Stimulated activated CD4-positive, alpha-beta T cell treated with anti-CD3 and anti-CD28 coated beads, Interleukin-15, amount 100 ng/mL, for 1 hour (primary cell): ENCODE results near the gene C1QC.

Experiments
- DNase-seq, 2 donors: peaks; one replicate each; pipeline ENCODE4 v3.0.0-alpha.2; 2020; ENCODE audit warnings: low read depth in 1 of 2, low spot score in 1 of 2

The C1QC gene

DNA sequence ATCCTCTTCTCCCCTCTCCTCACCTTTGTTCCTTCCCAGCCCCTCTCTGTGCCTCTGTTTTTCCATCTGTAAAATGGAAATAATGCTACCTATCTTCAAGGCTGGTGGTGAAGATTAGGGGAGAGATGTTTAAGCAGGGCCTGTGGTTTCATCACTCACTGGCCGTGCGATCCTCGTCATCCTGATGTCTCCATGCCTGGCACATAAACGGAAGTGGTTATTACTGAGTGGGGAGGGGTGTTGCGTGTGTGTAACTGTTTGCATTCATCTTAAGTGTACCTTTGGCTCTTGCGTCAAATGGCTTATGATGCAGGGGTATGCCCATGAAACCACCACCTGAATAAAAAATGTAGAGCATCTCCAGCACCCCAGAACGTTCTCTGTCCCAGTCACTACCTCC, 24.2 kb upstream of the C1QC start:
- DNase-seq: no peak

DNA sequence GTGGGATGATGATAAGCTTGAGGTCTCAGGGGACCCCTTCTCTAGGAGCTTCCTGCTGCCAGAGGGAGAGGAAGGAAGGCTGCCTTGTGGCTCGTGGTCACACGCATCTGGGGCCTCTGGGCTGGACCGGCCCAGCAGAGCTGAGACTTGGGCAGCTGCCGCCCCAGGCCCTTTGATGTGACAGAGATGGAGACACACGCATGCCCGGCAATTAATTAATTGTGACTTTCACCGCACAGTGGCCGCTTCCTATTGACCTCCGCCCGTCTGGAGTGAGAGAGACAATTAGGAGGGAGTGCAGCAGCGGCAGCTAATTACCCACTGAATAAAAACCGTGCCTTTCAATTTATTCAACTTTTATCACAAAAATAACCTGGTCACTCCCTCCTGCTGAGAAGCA, 23.6 kb upstream of the C1QC start:
- DNase-seq: no peak

DNA sequence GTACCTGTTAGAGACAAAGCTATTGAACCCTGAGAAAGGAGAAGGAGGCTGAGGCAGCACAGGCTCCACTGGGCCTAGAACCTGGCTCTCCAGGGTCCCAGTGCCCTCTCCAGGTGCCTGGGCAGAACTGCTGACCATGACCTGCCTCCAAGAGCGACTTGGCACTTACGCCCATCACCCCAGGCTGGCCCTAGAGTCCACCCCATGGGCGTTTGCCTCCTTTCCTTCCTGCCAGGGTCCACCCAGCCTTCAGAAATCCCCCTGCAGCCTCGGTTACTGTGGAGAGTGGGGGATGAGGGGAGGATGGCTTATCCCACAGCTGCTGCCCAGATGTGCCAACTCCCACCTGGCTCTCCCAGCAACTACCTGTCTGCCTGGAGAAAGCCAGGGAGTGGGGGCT, 21.7 kb upstream of the C1QC start:
- DNase-seq: no peak

DNA sequence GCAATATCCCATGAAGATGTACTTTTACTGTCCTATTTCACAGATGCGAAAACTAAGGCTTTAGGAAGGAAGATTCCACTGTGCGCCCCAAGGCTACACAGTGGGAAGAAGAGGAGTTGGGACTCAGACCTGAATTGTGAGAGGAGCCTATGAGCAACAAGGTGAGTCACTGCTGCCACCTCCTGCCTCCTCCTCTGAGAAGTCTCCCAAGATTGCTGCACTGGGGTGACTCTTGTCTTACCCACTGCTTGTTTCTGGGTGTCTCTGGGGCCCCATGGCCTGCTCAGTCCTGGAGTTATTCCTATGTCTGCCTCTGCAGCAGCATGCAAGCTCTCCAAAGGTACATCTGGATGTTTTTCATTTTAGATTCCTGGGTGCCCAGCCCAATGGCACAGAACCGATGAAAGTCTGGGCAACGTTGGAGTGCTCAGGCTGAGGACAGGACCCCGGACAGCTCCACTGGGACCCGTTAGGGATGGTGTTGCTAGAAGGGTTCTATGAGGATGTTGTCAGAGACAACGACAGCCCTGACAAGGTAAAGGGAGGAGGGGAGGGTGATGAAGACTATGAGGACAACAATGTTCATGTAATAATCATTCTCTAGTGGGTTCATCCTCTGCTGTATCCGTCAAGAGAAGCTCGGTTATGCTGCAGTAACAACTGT, 18.0 kb upstream of the C1QC start:
- DNase-seq: no peak

DNA sequence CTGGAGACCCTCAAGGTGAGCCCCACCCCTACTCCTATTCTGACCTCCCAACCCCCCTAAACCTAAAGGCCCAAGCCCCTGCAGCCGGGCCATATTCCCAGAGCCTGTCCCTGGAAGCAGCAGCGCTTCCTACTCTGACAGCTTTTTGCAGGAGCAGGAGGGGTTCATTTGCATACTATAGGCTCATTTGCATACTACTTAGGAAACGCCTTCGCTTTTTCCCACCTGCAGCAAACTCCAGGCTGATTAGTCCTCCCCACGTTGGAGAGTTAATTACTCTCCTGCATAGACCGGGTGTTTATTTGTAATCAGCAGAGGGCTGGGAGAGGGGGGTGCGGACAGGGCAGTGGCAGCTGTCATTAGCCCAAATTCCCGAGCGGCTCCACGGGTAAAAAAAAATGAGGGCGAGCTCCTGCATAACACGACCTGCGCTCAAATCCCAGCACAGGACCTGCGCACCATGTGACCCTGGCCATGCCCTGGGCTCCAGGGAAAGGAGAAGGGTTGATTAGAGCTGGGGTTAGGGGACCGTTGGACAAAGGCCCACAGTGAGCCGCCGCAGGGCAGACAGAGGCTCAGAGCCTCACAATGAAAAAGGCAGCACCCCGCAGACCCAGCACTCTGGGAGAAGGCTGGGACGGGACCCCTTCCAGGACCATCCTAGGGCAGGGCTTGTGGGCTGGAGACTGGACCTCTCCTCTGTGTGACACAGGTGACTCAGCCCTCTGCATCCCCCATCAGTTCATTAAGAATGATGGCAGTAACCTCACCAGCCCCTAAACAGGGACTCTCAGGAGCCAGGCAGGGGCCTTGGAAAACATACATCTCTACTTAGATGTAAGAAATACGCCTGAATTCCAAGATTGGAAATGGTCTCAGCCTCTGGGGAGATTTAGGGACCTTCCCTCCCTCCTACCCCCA, 16.9 kb upstream of the C1QC start:
- no peak for DNase-seq

- no peak for DNase-seq
These were observed 16.1 kb upstream of the C1QC start for GRCh38 chr1:22627331-22627730.

DNA sequence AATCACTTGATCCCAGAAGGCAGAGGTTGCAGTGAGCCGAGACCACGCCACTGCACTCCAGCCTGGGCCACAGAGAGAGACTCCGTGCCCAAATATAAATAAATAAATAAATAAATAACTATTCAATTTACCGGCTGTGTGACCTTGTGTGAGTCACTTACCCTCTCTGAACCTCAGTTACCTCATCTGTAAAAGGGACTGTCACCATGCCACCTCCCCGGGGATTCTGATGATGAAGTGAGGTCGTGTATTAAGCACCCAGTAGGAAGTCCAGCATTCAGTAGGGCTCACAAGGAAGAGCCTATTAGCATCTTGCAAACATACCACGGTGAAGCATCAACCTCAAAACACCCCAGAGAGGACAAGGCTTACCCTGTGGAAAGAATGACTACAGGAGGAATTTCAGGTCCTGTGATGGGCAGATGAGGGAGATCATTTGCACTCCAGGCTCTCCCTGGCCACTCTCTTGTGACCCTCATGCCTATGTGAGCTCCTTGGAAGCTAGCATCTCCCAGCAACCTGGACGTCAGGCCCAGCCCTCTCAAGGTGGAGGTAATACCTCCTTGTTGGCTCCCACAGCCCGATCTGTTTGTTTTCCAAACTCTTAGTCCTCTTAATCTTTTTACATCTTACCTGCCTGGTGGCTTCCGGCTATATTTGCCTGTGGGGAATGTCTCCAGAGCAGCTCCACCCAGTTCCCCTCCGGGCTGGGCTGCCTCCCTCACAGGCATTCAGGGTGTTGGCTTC, 14.6 kb upstream of the C1QC start:
- DNase-seq: no peak

- no peak for DNase-seq
These were observed 13.5 kb upstream of the C1QC start for GRCh38 chr1:22629886-22630285.

DNA sequence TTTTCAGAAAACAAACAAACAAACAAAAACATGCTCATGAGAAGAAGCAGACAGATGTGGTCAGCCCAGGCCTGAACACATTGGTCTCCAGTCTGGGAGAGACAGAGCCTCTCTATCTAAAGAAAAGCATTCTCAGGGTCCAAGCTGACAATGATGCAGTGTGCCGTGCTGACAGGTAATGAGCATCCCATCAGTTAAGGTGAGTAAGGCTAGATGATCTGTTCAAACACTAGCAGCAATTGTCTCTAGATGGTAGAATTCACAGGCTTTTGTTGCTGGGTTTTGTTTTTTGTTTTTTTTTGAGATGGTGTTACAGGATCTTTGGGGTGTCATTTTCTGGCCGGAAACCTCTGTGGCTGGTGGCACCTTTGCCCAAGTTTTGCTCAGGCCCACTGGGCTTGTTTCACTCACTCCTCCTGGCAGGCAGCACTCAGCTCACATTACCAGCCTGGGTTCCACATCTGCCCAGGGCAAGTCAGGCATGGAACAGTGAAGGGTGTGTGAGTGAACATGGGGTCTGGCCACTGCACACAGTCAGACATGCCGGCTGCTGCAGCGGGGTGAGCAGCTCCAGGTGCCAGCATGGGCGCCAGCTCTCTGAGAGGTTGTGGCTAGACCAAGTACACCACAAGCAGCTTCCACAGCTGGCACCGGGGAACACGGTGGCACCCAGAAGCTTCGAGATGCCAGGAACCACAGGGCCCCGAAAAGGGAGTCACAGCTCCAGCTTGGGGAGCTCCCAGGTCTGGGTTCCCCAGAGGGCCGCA, 9.6 kb upstream of the C1QC start:
- no peak for DNase-seq

- DNase-seq: no peak
These were observed 8.0 kb upstream of the C1QC start for GRCh38 chr1:22635436-22635835.

DNA sequence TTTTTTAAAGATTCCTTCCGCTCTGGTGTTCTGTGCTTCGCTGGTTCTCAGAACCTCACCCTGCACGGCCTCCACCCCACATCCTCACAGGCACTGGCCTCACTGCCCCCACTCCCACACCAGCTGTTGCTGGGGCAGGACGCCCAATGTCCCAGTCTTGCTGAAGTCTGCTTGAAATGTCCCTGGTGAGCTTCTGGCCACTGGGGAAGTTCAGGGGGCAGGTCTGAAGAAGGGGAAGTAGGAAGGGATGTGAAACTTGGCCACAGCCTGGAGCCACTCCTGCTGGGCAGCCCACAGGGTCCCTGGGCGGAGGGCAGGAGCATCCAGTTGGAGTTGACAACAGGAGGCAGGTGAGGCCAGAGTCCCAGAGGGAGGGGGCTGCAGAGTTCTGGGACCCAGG, 7.1 kb upstream of the C1QC start, which contains the start of gene C1QA:
TSS of gene C1QA (plus strand) at position 276 of the 400 bp plus-strand sequence. CDS start 989 bp downstream, outside the sequence.
- no peak for DNase-seq

GRCh38 chr1:22636927-22637326, 6.5 kb upstream of the C1QC start:
- DNase-seq: no peak

DNA sequence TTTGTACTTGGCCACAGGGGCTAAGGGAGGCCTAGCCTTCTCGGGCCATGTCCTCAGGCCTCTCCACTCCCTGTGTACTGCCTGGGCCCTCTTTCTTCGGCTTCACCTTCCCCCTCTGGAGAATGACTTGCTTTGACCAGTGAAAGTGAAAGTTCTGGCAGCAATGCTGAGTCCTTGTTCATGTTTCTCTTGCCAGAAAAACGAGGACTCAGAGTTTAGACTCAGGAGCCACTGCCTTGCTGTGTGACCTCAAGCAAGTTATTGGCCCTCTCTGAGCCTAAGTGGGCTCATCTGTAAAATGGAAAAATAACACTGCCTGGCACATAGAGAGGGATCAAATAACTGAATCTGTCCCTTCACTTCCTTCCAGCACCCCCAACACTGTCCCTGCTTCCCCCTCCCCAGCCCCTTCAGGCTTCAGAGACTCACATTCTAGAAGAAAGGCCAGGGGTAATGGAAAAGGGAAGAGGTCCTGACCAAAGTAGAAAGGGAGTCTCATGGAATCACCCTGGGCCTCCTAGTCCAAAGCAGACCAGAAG, 5.5 kb upstream of the C1QC start:
- no peak for DNase-seq

- no peak for DNase-seq
These were observed 4.8 kb upstream of the C1QC start for GRCh38 chr1:22638476-22639234.

- no peak for DNase-seq
These were observed 4.1 kb upstream of the C1QC start for GRCh38 chr1:22639286-22639685.

- no peak for DNase-seq
These were observed 2.2 kb upstream of the C1QC start for GRCh38 chr1:22641247-22641646.

GRCh38 chr1:22641906-22642636, 1.4 kb upstream of the C1QC start:
- peak; percentile 37 to 59 for DNase-seq

GRCh38 chr1:22643928-22644327, 495 bp downstream of the C1QC start:
- DNase-seq: no peak

DNA sequence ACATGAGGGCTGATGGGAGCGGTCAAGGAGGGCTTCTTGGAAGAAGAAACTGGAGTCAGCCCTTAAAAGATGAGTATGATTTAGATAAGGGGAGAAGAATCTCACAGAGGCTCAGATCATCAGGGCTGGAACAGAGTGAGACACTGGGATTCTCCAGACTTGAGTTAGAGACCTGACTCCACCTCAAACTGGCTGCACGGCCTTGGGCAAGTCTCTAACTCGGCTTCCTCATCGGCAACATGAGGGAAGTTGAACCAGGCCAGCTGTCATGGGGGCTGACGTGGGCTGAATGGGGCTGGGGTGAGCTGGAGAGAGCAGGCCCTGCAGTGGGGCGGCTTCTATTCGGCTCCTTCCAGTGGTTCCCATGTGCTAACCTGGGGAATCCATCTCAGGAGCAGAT, 2.5 kb downstream of the C1QC start:
- DNase-seq: no peak
